Measurements from ENCODE around the gene SPRED2.

DNA sequence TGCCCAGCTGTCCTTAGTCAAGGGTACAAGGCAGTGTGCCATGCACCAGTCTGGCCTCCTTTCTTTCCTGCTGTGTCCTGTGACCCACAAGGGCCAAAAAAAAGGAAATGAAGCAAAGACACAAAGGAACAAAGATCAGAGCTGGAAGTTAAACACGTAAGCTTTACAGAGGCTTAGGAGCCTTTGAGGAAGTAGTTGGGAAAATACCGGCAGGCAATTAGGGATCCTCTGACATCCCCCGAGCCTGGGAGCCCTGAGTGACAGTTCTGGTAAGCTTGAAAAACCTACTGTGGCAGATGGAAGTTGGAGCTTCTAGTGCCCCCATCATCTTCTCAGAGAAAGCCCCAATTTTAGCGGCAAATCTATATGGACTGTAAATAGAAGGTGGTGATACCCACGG, 78.5 kb downstream of the SPRED2 start:
- TF ChIP-seq EZH2 (IDR thresholded peaks at IDR 0.05; ENCODE audit: insufficient read depth, poor library complexity, severe bottlenecking) (no peak), EZH2phosphoT487 (IDR thresholded peaks at IDR 0.05; ENCODE audit: insufficient read depth, low read depth) (no peak)
